Stimulated activated CD4-positive, alpha-beta T cell treated with anti-CD3 and anti-CD28 coated beads, Interleukin-1b, Interleukin-23, amount 100 ng/mL, for 1 hour (primary cell): Measurements from ENCODE around the gene BEX3.
"Not testable (repeated sequence)": the region's sequence is repeated elsewhere in the genome, so short reads cannot be mapped to it uniquely, and the experiment has no call there.

ENCODE experiments used
- DNase-seq, 2 donors: peaks; one replicate each; pipeline ENCODE4 v3.0.0-alpha.2; 2020; ENCODE audit warnings: low read depth in 2 of 2

BEX3 gene

GRCh38 chrX:103376118-103376978 is at the start of gene BEX3:
Gene BEX3 (plus strand): TSS chrX:103376538. CDS start chrX:103377522, 984 bp downstream.
- no peak for DNase-seq

- no peak for DNase-seq
These were observed 46.3 kb upstream of the BEX3 start, which contains the start of gene TCEAL7 for GRCh38 chrX:103329991-103330390. Gene TCEAL7 (plus strand): TSS chrX:103330239. CDS start chrX:103331404, 1,165 bp downstream.

- DNase-seq, result no peak
These were observed 45.6 kb upstream of the BEX3 start for GRCh38 chrX:103330681-103331288.

- no peak for DNase-seq
These were observed 37.7 kb upstream of the BEX3 start for GRCh38 chrX:103338663-103339062.

GRCh38 chrX:103343105-103343504 is 33.2 kb upstream of the BEX3 start:
- no peak for DNase-seq

GRCh38 chrX:103344606-103345005 is 31.7 kb upstream of the BEX3 start:
- no peak for DNase-seq

- no peak for DNase-seq
These were observed 28.5 kb upstream of the BEX3 start for GRCh38 chrX:103347682-103348397.

GRCh38 chrX:103356130-103356798 is 20.1 kb upstream of the BEX3 start, which contains the start of gene TCEAL9:
Gene TCEAL9 (plus strand): TSS chrX:103356506. CDS start chrX:103357685, 1,179 bp downstream.
- no peak for DNase-seq

GRCh38 chrX:103356858-103357257 is 19.5 kb upstream of the BEX3 start:
- no peak for DNase-seq

GRCh38 chrX:103357871-103358270 is 18.5 kb upstream of the BEX3 start:
- no peak for DNase-seq

GRCh38 chrX:103359605-103360004 is 16.7 kb upstream of the BEX3 start:
- not testable (repeated sequence) for DNase-seq

GRCh38 chrX:103360092-103360491 is 16.2 kb upstream of the BEX3 start:
- no peak for DNase-seq

GRCh38 chrX:103360916-103361315 is 15.4 kb upstream of the BEX3 start:
- DNase-seq, result no peak

GRCh38 chrX:103361798-103362197 is 14.5 kb upstream of the BEX3 start:
- DNase-seq, result no peak

- DNase-seq, result no peak
These were observed 13.9 kb upstream of the BEX3 start for GRCh38 chrX:103362474-103362873.

- DNase-seq, result no peak
These were observed 13.3 kb upstream of the BEX3 start for GRCh38 chrX:103363046-103363445.

- no peak for DNase-seq
These were observed 8.8 kb upstream of the BEX3 start for GRCh38 chrX:103367502-103367901.

GRCh38 chrX:103369479-103369878 is 6.9 kb upstream of the BEX3 start:
- no peak for DNase-seq

GRCh38 chrX:103372886-103373285 is 3.5 kb upstream of the BEX3 start:
- DNase-seq, result no peak

- no peak for DNase-seq
These were observed 2.8 kb upstream of the BEX3 start for GRCh38 chrX:103373581-103373980.

- DNase-seq, result no peak
These were observed 614 bp downstream of the BEX3 start for GRCh38 chrX:103376979-103377324.

- no peak for DNase-seq
These were observed 2.7 kb downstream of the BEX3 start for GRCh38 chrX:103378990-103379389.
